GM12878 (cell line): Measurements from ENCODE around the gene SUOX.

Experiments
- CHD2 ChIP-seq: IDR thresholded peaks from 2 replicates; pipeline ENCODE4 v1.6.1; 2011; ENCODE audit warnings: low read depth, low read length, improper control_type of control experiment, borderline replicate concordance
- CTCF ChIP-seq, 3 experiments: IDR thresholded peaks in 2 of 3; conservative IDR thresholded peaks in 1 of 3; 2 replicates each; pipeline ENCODE4 v1.5.1; 2011; ENCODE audit warnings: low read depth in 3 of 3, low read length in 3 of 3, mild to moderate bottlenecking in 3 of 3, control low read depth in 2 of 3, moderate library complexity in 2 of 3, inconsistent platforms in 1 of 3, mixed read lengths in 1 of 3; ENCODE audit not compliant: control insufficient read depth in 2 of 3, insufficient read depth in 1 of 3; ENCODE audit errors: extremely low read depth in 1 of 3
- EZH2 ChIP-seq: IDR thresholded peaks from 2 replicates; pipeline ENCODE4 v1.6.1; 2012; ENCODE audit warnings: low read depth, mild to moderate bottlenecking, control low read depth, inconsistent platforms, low read length, borderline replicate concordance; ENCODE audit not compliant: control insufficient read depth
- FOXK2 ChIP-seq: fragments of 450-650 bp; IDR thresholded peaks from 2 replicates; pipeline ENCODE4 v1.6.1; 2017; ENCODE audit warnings: mild to moderate bottlenecking, moderate library complexity
- MXI1 ChIP-seq: fragments of 150-350 bp; IDR thresholded peaks from 2 replicates; pipeline ENCODE4 v1.6.1; 2011; ENCODE audit warnings: low read depth, mild to moderate bottlenecking, inconsistent platforms, low read length, improper control_type of control experiment
- NR2F1 ChIP-seq: fragments of 450-650 bp; conservative IDR thresholded peaks from 2 replicates; pipeline ENCODE4 v1.6.1; 2017; ENCODE audit warnings: mild to moderate bottlenecking
- POLR2A ChIP-seq: IDR thresholded peaks from 2 replicates; pipeline ENCODE4 v1.6.1; 2011; ENCODE audit warnings: low read depth, mild to moderate bottlenecking, low read length
- POLR2AphosphoS2 ChIP-seq: IDR thresholded peaks from 2 replicates; pipeline ENCODE4 v1.6.1; 2011; ENCODE audit warnings: low read depth, mild to moderate bottlenecking, low read length, improper control_type of control experiment, moderate library complexity
- REST ChIP-seq: IDR thresholded peaks from 2 replicates; pipeline ENCODE4 v1.6.1; 2012; ENCODE audit warnings: mild to moderate bottlenecking, low read depth, low read length
- SIX5 ChIP-seq: IDR thresholded peaks from 2 replicates; pipeline ENCODE4 v1.6.1; 2011; ENCODE audit warnings: mild to moderate bottlenecking, low read depth, low read length, moderate library complexity; ENCODE audit not compliant: severe bottlenecking
- SMAD1 ChIP-seq: fragments of 450-650 bp; IDR thresholded peaks from 2 replicates; pipeline ENCODE4 v1.6.1; 2018; ENCODE audit warnings: mild to moderate bottlenecking, low read depth; ENCODE audit not compliant: partially characterized antibody
- SP1 ChIP-seq: IDR thresholded peaks from one replicate; pipeline ENCODE4 v1.6.1; 2011; ENCODE audit warnings: low read depth, low read length
- WRNIP1 ChIP-seq: IDR thresholded peaks from 2 replicates; pipeline ENCODE4 v1.6.1; 2011; ENCODE audit warnings: low read depth, low read length, improper control_type of control experiment, borderline replicate concordance

- TF ChIP-seq NR2F1: no peak
- no peak for TF ChIP-seq CTCF (IDR thresholded peaks at IDR 0.05 in 2 of 3, conservative IDR thresholded peaks at IDR 0.05 in 1 of 3; ENCODE audit: control insufficient read depth in 2 of 3, extremely low read depth in 1 of 3, insufficient read depth in 1 of 3, low read depth in 3 of 3, low read length in 3 of 3)
- TF ChIP-seq POLR2AphosphoS2: no peak
- TF ChIP-seq SIX5: no peak
- TF ChIP-seq SMAD1: no peak
- no peak for TF ChIP-seq MXI1
- TF ChIP-seq SP1: no peak
- no peak for TF ChIP-seq EZH2
- TF ChIP-seq REST: no peak
- no peak for TF ChIP-seq FOXK2
- TF ChIP-seq CHD2: no peak
- TF ChIP-seq POLR2A: no peak
- TF ChIP-seq WRNIP1: no peak
These were observed 13.1 kb downstream of the SUOX start for GRCh38 chr12:56010111-56010570.
